Transverse colon (tissue), 4 donors: ENCODE results near the gene KRTAP10-8. TPM values are rescaled to one million over a fixed set of nuclear protein-coding genes. Genes with fewer than 3 reads are reported as not detected.

ENCODE experiments used
- DNase-seq: peaks from one replicate; pipeline ENCODE4 v3.0.0-alpha.2; 2019
- H3K27ac ChIP-seq, 4 donors: fragments of 200-600 bp; sonication (generic); 2 replicates each; pipeline ENCODE4 v1.5.1; 2016 to 2018; ENCODE audit warnings: inconsistent platforms in 4 of 4
- H3K27me3 ChIP-seq: fragments of 200-600 bp; sonication (generic); 2 replicates; pipeline ENCODE4 v1.5.1; 2017; ENCODE audit warnings: inconsistent platforms
- H3K36me3 ChIP-seq, 4 donors: fragments of 200-600 bp; sonication (generic); 2 replicates each; pipeline ENCODE4 v1.5.1; 2017 to 2019; ENCODE audit warnings: inconsistent platforms in 4 of 4
- H3K4me1 ChIP-seq, 4 donors: fragments of 200-600 bp; sonication (generic); 2 replicates each; pipeline ENCODE4 v1.5.1; 2017 to 2020; ENCODE audit warnings: inconsistent platforms in 4 of 4
- H3K4me3 ChIP-seq, 4 donors: fragments of 200-600 bp; sonication (generic); 1 replicate in 1 of 4; 2 replicates in 3 of 4; pipeline versions ENCODE4 v1.5.1 to v1.6.1; 2017 to 2019; ENCODE audit warnings: inconsistent platforms in 4 of 4
- H3K9me3 ChIP-seq, 2 donors: fragments of 200-600 bp; sonication (generic); 2 replicates each; pipeline ENCODE4 v1.5.1; 2017 to 2019; ENCODE audit warnings: inconsistent platforms in 2 of 2
- CTCF ChIP-seq, 5 experiments: fragments of 200-600 bp in 3 of 5; fragments of 450-650 bp in 2 of 5; sonication (generic) in 3 of 5; IDR thresholded peaks; 1 replicate in 2 of 5; 2 replicates in 3 of 5; pipeline ENCODE4 v1.5.1; 2016 to 2017; ENCODE audit warnings: antibody characterized with exemption in 5 of 5, inconsistent platforms in 3 of 5, mild to moderate bottlenecking in 2 of 5, moderate library complexity in 1 of 5
- EP300 ChIP-seq: sonication (generic); formaldehyde crosslinking; IDR thresholded peaks from one replicate; pipeline ENCODE4 v1.6.1; 2017; ENCODE audit warnings: antibody characterized with exemption, low read depth
- POLR2A ChIP-seq: fragments of 450-650 bp; IDR thresholded peaks from one replicate; pipeline ENCODE4 v1.6.1; 2016; ENCODE audit warnings: antibody characterized with exemption, mild to moderate bottlenecking, moderate library complexity
- POLR2AphosphoS5 ChIP-seq, 3 donors: sonication (generic); formaldehyde crosslinking; IDR thresholded peaks; one replicate each; pipeline ENCODE4 v1.6.1; 2016; ENCODE audit warnings: antibody characterized with exemption in 3 of 3
- WGBS, 2 donors: methylation state at CpG; one replicate each; pipeline ENCODE4 v1.1.5; 2018; ENCODE audit warnings: low coverage in 1 of 2; 5-methylcytosine and 5-hydroxymethylcytosine counted together
- in situ Hi-C, 4 donors: fragments of 200-750 bp; cut with MboI; loops; one replicate each; pipeline versions ENCODE4 v1.15.0 to v1.15.1; 2017; ENCODE audit warnings: low sequenced_read_pairs in 3 of 4, low pct_ligation_motif_present in 1 of 4, low pct_unique_long_range_greater_than_20kb in 1 of 4
- intact Hi-C: fragments of 100-400 bp; cut with DNase I; formaldehyde crosslinking; loops from one replicate; pipeline ENCODE4 v1.15.1; 2023; ENCODE audit warnings: low total_unique reads
- total RNA-seq, 4 donors: library from RNA; depleted of rRNA; stranded (reverse); fragments of >200 nt; gene quantifications; one replicate each; pipeline ENCODE4 v1.1.0, GENCODE V29; 2016

KRTAP10-8 gene
- total RNA-seq, 4 donors from 2014 or later = not detected

- in situ Hi-C loops (no loop called here), intact Hi-C loops (no loop called here)
- peaks cover 45% of the 10 kb centered on the region for H3K27me3 ChIP-seq
- H3K27ac ChIP-seq = no peak overlapping the region
- no peak overlapping the region for H3K4me3 ChIP-seq
- H3K4me1 ChIP-seq = no peaks in the 10 kb centered on the region
- DNase-seq = no peak
- 68% methylated on average over 20 of the region's 21 CpGs; no CpG with 5 or more reads in 1 of the 2 donors for WGBS, 2 donors
- no peaks in the 10 kb centered on the region for H3K36me3 ChIP-seq
- TF ChIP-seq POLR2AphosphoS5 (IDR thresholded peaks at IDR 0.05) (no peak), EP300 (no peak), POLR2A (no peak), CTCF (IDR thresholded peaks at IDR 0.05) (no peak)
- H3K9me3 ChIP-seq = peaks cover 0 to 5% of the 10 kb centered on the region in 2 donors
Measured at GRCh38 chr21:44602463-44602850, 9.4 kb upstream of the KRTAP10-8 start.

GRCh38 chr21:44603109-44603875 lies 8.6 kb upstream of the KRTAP10-8 start:
- peaks cover 46% of the 10 kb centered on the region for H3K27me3 ChIP-seq
- in situ Hi-C loops = no loop called here
- intact Hi-C loops = no loop called here
- no peaks in the 10 kb centered on the region for H3K4me1 ChIP-seq
- peaks cover 0 to 5% of the 10 kb centered on the region in 2 donors for H3K9me3 ChIP-seq
- no peak for DNase-seq
- TF ChIP-seq EP300 (no peak), POLR2AphosphoS5 (IDR thresholded peaks at IDR 0.05) (no peak), POLR2A (no peak), CTCF (IDR thresholded peaks at IDR 0.05) (no peak)
- WGBS, 2 donors = 49% methylated on average over 17 of the region's 17 CpGs; no CpG with 5 or more reads in 1 of the 2 donors
- H3K36me3 ChIP-seq = no peaks in the 10 kb centered on the region
- H3K27ac ChIP-seq = no peak overlapping the region
- no peak overlapping the region for H3K4me3 ChIP-seq

- no peak for DNase-seq
- WGBS, 2 donors = 77 to 82% methylated on average over 6 to 8 of the region's 8 CpGs
- Histone ChIP-seq H3K4me1 (no peaks in the 10 kb centered on the region), H3K27ac (no peak overlapping the region), H3K27me3 (peaks cover 43% of the 10 kb centered on the region), H3K36me3 (no peaks in the 10 kb centered on the region), H3K4me3 (no peak overlapping the region), H3K9me3 (no peaks in the 10 kb centered on the region)
- in situ Hi-C loops (no loop called here), intact Hi-C loops (no loop called here)
- TF ChIP-seq POLR2A (no peak), CTCF (IDR thresholded peaks at IDR 0.05) (no peak), EP300 (no peak), POLR2AphosphoS5 (IDR thresholded peaks at IDR 0.05) (no peak)
Measured at GRCh38 chr21:44603911-44604310, 8.0 kb upstream of the KRTAP10-8 start.

- Histone ChIP-seq H3K27ac (no peak overlapping the region), H3K36me3 (no peaks in the 10 kb centered on the region), H3K27me3 (peaks cover 37% of the 10 kb centered on the region), H3K9me3 (peaks cover 0 to 10% of the 10 kb centered on the region in 2 donors), H3K4me3 (no peak overlapping the region), H3K4me1 (no peaks in the 10 kb centered on the region)
- TF ChIP-seq POLR2A (no peak), EP300 (no peak), CTCF (IDR thresholded peaks at IDR 0.05) (no peak), POLR2AphosphoS5 (IDR thresholded peaks at IDR 0.05) (no peak)
- in situ Hi-C loops (no loop called here), intact Hi-C loops (no loop called here)
- 65 to 75% methylated on average over 4 of the region's 4 CpGs for whole genome bisulfite sequencing, 2 donors
- DNase-seq = no peak
Measured at GRCh38 chr21:44606495-44606894, 5.4 kb upstream of the KRTAP10-8 start.
